C4-2B (cell line): Measurements from ENCODE around the gene GRIN3B.

Experiments used
- ZFX ChIP-seq: fragments of 450-650 bp; IDR thresholded peaks from 2 replicates; pipeline ENCODE4 v1.6.1; 2017
- TF ChIP-seq, protein P1 (sequence below): fragments of 450-650 bp; conservative IDR thresholded peaks from 2 replicates; pipeline ENCODE4 v1.5.1; 2017; ENCODE audit warnings: mild to moderate bottlenecking

DNA sequence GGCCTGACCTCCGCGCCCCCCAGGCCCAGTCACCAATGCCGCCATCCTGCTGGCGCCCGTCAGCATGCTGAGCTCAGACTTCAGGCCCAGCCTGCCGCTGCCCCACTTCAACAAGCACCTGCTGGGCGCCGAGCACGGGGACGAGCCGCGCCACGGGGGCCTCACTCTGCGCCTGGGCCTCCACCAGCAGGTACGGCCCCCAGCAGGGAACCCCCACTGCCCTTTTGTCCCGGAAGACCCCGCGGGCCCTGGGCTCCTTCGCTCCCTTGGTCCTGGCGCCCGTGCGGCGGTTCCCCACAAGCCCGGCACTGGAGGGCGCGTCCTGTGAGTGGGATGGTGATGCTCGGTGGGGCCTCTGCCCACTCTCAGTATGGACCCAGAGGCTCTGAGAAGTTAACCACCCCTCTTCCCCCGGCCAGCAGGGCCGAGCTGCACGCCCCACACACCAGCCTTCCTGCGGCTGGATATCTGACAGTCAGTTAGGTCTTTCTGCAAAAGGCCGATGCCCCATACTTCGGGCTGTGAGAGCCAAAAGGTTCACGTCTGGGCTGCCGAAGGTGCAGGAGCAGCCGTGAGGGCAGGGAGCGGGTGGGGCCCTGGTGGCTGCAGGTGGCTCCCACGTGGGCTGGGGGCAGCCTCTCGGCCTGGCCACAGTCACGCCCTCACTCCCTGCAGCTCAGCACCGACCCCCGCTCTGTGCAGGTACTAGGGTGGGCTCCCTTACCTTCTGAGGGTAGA, 8.1 kb upstream of the GRIN3B start:
- TF ChIP-seq, protein P1, sequence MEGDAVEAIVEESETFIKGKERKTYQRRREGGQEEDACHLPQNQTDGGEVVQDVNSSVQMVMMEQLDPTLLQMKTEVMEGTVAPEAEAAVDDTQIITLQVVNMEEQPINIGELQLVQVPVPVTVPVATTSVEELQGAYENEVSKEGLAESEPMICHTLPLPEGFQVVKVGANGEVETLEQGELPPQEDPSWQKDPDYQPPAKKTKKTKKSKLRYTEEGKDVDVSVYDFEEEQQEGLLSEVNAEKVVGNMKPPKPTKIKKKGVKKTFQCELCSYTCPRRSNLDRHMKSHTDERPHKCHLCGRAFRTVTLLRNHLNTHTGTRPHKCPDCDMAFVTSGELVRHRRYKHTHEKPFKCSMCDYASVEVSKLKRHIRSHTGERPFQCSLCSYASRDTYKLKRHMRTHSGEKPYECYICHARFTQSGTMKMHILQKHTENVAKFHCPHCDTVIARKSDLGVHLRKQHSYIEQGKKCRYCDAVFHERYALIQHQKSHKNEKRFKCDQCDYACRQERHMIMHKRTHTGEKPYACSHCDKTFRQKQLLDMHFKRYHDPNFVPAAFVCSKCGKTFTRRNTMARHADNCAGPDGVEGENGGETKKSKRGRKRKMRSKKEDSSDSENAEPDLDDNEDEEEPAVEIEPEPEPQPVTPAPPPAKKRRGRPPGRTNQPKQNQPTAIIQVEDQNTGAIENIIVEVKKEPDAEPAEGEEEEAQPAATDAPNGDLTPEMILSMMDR = no peak
- TF ChIP-seq ZFX = no peak
